ENCODE data around the gene RTN4RL1.
A peak's percentile ranks its signal among the peaks of the same experiment; 100 is the strongest.

RTN4RL1 gene

DNA sequence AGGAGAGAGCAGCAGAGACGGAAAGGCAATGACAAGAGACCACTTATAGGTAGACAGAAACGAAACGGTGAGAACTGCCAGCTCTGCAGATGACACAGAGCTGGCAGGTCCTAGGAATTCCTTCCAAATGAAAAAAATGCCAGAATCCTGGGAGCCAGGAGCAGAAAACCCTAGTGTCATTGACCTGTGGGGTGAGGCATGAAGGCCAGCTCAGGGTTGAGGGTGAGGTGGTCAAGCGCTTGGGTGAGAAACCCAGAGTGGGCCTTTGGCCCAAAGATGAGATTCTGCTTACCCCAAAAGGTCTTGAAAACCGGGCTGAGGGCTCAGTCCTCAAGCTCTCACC lies 39.0 kb upstream of the RTN4RL1 start:
- Histone ChIP-seq H3K27me3 (ENCODE audit: low read depth) (no peaks in the 10 kb centered on the region), H3K4me1 (no peaks in the 10 kb centered on the region), H3K4me3 (no peak overlapping the region), H3K9me3 (no peaks in the 10 kb centered on the region), H3K36me3 (replicated peaks) (peaks cover 24% of the 10 kb centered on the region)
- DNase-seq (ENCODE audit: low spot score in 2 of 2) = no peak
- in situ Hi-C loops (cut with MboI; ENCODE audit: low sequenced_read_pairs) = no loop called here

DNA sequence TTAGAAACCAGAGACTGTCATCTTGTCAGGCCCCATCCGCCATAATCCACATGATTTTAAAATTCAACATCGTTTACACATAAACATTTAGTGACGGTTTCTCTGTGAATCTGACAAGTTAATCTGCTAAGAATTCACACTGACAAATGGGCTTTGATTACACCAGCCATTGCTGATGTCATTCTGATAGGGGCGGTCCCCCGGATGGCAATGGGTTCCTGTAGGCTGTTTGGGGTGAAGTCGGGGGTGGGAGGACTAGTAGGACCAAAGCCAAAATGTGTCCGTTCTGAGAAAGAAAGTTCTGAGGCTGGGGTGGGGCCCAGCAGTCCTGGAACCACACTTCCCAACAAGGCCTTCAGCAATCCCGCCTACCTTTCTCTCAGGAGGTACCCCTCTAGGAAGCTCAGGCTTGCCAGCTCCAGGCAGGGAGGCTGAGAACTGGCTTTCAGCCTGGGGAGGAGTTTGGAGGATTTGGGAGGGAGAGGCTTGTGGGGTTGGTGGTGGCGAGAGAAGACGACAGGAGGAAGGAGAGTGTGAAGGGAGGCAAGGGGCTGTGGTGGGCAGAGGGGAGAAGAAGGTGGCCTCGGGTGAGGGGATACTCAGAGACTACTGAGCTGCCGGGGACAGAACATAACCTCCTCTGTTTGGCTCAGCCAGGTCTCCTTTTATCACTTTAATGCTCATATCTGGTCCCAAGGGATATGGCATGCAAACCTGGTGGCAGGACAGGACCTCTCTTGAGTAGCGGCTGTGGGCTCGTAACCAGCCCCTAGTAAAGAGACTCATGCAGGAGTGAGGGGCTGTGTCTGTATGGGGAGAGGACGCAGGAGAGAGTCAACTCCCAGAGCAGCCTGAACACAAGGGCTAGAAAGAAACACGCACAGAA lies 38.4 kb upstream of the RTN4RL1 start:
- H3K4me1 ChIP-seq = no peaks in the 10 kb centered on the region
- in situ Hi-C loops (cut with MboI; ENCODE audit: low sequenced_read_pairs) = no loop called here
- H3K4me3 ChIP-seq = no peak overlapping the region
- peaks cover 24% of the 10 kb centered on the region for H3K36me3 ChIP-seq (replicated peaks)
- DNase-seq (ENCODE audit: low spot score in 2 of 2) = no peak
- H3K27me3 ChIP-seq (ENCODE audit: low read depth) = no peaks in the 10 kb centered on the region
- no peaks in the 10 kb centered on the region for H3K9me3 ChIP-seq

DNA sequence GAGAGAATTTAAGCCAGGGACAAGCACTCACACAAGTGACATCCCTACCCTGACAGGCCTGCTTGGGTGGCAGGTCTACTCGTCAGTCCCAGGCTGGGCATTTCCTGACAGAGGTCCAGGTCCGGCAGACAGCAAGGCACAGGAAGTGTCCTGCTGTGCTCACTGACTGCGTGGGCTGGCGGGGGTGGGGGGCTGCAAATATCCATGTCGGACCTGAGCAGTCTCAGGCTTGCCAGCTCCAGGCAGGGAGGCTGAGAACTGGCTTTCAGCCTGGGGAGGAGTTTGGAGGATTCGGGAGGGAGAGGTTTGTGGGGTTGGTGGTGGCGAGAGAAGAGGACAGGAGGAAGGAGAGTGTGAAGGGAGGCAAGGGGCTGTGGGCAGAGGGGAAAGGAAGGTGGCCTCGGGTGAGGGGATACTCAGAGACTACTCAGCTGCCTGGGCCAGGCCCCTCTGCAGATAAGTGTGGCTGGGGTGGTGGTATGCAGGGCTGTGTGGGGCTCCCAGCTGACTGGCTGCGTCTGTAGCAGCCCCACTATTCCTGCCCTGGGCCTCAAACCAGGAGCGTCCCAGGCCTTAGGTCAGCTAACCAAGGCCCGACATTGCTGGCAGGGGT lies 37.5 kb upstream of the RTN4RL1 start:
- DNase-seq (ENCODE audit: low spot score in 2 of 2) = no peak
- in situ Hi-C loops (cut with MboI; ENCODE audit: low sequenced_read_pairs) = no loop called here
- Histone ChIP-seq H3K9me3 (no peaks in the 10 kb centered on the region), H3K4me1 (no peaks in the 10 kb centered on the region), H3K36me3 (replicated peaks) (peaks cover 27% of the 10 kb centered on the region), H3K27me3 (ENCODE audit: low read depth) (no peaks in the 10 kb centered on the region), H3K4me3 (no peak overlapping the region)

DNA sequence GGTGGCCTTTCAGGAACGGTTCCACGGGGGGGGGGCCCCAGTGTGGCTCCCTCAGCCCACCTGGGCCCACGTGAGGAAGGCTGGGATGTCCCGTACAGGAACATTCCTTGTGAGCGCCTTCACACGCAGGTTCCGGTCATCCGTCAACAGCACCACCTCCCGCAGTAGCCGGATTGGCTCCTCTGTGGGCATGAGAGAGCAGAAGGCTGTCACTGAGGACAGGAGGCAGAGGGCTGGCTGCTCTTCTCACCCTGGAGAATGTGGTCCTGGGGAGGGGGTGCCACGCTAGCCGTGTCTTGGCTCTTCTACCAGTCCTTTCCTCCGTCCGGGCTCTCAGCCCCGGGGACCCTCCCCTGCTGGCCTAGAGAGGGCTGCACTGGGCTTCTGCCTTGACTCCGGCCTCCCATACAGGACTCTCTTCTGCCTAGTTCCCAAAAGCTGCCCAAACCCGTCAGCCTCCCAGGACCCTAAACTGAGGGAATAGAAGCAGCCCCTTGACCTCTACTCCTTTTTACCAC lies 36.4 kb upstream of the RTN4RL1 start:
- peaks cover 27% of the 10 kb centered on the region for H3K36me3 ChIP-seq (replicated peaks)
- H3K9me3 ChIP-seq = no peaks in the 10 kb centered on the region
- no peaks in the 10 kb centered on the region for H3K4me1 ChIP-seq
- no peaks in the 10 kb centered on the region for H3K27me3 ChIP-seq (ENCODE audit: low read depth)
- no peak overlapping the region for H3K4me3 ChIP-seq
- in situ Hi-C loops (cut with MboI; ENCODE audit: low sequenced_read_pairs) = no loop called here
- DNase-seq (ENCODE audit: low spot score in 2 of 2) = no peak

DNA sequence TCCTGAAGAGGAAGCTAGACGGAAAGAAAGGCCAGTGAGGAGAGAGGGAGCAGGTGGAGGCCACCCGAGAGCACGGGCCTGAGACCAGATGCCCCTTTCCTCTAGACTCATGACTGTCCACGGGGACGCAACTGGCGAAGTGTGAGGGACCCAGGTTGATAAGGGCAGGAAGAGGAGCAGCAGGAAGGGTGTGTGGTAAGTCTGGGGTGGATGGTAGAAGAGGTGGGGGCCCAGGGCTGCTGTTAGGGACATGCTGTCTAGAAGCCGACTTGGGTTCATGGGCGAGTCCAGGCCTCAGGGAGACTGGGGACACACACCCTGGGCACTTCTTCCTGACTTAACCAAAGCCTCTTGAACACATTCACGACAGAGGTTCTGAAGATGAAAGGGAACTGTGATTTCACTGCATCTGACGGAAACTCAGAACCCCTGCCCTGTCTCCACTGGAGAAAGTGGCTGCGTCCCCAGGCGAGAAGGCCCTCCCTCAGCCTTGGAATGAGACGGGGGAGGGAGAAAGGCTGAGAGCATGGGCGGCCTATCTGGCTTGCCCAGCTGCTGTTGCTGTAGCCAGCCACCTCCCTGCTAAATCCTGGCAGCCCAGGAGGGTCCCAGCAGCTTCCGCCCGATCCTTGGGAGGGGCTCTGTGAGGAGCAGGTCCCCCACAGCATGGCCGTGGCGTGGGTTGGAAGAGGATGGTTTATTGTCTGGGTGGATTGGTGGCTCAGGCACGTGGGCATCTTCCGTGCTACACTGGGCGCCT lies 35.7 kb upstream of the RTN4RL1 start:
- no peaks in the 10 kb centered on the region for H3K9me3 ChIP-seq
- H3K36me3 ChIP-seq (replicated peaks) = peaks cover 23% of the 10 kb centered on the region
- no peaks in the 10 kb centered on the region for H3K4me1 ChIP-seq
- no peaks in the 10 kb centered on the region for H3K27me3 ChIP-seq (ENCODE audit: low read depth)
- H3K4me3 ChIP-seq = no peak overlapping the region
- in situ Hi-C loops (cut with MboI; ENCODE audit: low sequenced_read_pairs) = no loop called here
- DNase-seq (ENCODE audit: low spot score in 2 of 2) = no peak

DNA sequence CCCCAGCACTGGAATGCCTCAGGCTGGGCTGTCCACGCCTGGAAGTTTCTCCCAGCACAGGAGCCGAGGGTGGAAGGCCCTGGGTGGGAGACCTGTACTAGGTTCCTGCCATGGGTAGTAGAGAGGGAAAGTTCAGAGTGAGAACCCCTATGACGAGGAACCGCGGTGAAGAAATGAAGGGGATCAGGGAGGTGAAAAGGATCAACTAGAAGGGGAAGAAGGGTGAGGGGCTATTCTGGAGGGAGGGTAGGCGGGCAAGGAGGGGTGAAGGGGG lies 35.2 kb upstream of the RTN4RL1 start:
- in situ Hi-C loops (cut with MboI; ENCODE audit: low sequenced_read_pairs) = no loop called here
- Histone ChIP-seq H3K4me3 (no peak overlapping the region), H3K27me3 (ENCODE audit: low read depth) (no peaks in the 10 kb centered on the region), H3K9me3 (no peaks in the 10 kb centered on the region), H3K36me3 (replicated peaks) (peaks cover 20% of the 10 kb centered on the region), H3K4me1 (no peaks in the 10 kb centered on the region)
- no peak for DNase-seq (ENCODE audit: low spot score in 2 of 2)

DNA sequence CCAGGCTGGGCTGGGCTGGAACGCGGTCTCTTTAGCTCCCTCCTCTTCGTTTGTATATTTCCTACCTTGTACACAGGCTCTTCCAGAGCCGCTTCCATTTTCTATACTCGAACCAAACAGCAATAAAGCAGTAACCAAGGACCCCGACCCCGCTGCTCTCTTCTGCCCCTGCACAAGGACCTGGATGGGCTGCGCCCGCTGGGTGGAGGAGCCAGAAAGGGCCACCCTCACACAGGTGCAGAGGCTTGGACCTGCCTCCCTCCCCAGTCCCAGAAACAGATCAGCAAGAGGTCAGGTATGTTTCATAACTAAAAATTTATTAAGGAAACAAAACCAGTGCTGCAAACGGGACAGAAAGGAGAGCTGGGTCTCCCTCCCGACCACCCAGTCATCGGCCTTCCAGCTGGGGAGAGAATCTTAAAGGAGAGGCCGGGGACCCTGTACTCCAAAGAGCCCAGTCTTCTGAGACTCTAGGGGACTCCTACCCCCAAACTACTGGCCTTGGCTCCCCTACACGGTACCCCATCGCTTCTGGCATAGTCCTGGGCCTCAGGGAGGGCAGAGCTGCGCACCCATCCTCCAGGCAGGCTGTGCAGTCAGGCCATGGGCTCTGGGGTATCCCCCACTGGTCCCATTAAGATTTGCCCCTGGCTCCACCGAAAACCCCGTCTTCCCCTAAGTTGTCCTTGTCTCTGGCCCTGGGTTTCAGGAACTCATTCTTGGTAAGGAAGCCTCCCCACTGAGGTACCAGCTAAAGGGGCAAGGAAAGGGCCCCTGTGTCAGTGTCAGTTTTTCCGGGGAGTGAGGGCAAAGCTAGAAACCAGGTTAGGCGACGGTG lies 34.6 kb upstream of the RTN4RL1 start:
- in situ Hi-C loops (cut with MboI; ENCODE audit: low sequenced_read_pairs) = no loop called here
- no peaks in the 10 kb centered on the region for H3K9me3 ChIP-seq
- H3K27me3 ChIP-seq (ENCODE audit: low read depth) = no peaks in the 10 kb centered on the region
- H3K4me3 ChIP-seq = no peak overlapping the region
- peaks cover 14% of the 10 kb centered on the region; the same call in 1 of the 2 replicates for H3K36me3 ChIP-seq (replicated peaks)
- no peak for DNase-seq (ENCODE audit: low spot score in 2 of 2)
- H3K4me1 ChIP-seq = no peaks in the 10 kb centered on the region

DNA sequence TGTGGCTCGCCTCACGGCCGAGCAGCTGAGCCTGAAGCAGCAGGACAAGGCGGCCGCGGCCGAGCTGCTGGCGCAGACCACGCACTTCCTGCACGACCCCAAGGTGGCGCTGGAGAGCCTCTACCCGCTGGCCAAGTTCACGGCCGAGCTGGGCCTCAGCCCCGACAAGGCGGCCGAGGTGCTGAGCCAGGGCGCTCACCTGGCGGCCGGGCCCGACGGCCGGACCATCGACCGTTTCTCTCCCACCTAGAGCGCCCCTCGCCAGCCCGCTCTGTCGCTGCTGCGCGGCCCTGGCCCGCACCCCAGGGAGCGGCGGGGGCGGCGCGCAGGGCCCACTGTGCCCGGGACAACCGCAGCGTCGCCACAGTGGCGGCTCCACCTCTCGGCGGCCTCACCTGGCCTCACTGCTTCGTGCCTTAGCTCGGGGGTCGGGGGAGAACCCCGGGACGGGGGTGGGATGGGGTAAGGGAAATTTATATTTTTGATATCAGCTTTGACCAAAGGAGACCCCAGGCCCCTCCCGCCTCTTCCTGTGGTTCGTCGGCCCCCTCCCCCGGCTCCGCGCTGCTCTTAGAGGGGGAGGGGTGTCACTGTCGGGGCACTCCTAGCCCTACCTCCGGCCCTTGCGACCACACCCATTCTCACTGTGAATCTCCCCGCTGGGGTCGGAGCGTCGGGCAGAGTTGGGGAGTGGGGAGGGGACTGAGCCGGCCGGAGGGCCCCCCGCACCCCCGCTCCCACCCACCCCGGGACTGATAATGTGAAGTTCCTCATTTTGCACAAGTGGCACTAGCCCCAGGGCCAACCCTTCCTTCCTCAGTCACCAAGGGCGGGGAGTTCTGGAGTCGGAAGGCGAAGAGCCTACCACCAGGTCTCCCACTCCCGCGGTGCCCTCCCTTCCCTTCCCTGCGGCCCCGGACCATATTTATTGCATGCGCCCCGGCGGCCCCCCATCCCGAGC lies 33.7 kb upstream of the RTN4RL1 start:
- Histone ChIP-seq H3K36me3 (replicated peaks) (peaks cover 8% of the 10 kb centered on the region; the same call in 1 of the 2 replicates), H3K9me3 (no peaks in the 10 kb centered on the region), H3K4me3 (no peak overlapping the region), H3K27me3 (ENCODE audit: low read depth) (no peaks in the 10 kb centered on the region), H3K4me1 (no peaks in the 10 kb centered on the region)
- in situ Hi-C loops (cut with MboI; ENCODE audit: low sequenced_read_pairs) = no loop called here
- DNase-seq (ENCODE audit: low spot score in 2 of 2) = peak in 1 of 2 experiments; percentile 68

DNA sequence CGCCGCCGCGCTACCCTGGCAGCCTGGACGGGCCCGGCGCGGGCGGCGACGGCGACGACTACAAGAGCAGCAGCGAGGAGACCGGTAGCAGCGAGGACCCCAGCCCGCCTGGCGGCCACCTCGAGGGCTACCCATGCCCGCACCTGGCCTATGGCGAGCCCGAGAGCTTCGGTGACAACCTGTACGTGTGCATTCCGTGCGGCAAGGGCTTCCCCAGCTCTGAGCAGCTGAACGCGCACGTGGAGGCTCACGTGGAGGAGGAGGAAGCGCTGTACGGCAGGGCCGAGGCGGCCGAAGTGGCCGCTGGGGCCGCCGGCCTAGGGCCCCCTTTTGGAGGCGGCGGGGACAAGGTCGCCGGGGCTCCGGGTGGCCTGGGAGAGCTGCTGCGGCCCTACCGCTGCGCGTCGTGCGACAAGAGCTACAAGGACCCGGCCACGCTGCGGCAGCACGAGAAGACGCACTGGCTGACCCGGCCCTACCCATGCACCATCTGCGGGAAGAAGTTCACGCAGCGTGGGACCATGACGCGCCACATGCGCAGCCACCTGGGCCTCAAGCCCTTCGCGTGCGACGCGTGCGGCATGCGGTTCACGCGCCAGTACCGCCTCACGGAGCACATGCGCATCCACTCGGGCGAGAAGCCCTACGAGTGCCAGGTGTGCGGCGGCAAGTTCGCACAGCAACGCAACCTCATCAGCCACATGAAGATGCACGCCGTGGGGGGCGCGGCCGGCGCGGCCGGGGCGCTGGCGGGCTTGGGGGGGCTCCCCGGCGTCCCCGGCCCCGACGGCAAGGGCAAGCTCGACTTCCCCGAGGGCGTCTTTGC lies 32.8 kb upstream of the RTN4RL1 start:
- DNase-seq (ENCODE audit: low spot score in 2 of 2) = no peak
- H3K9me3 ChIP-seq = no peaks in the 10 kb centered on the region
- H3K36me3 ChIP-seq (replicated peaks) = 0 out of 2 replicates have a peak, but pooled peaks cover 3% of the 10 kb centered on the region
- no peak overlapping the region for H3K4me3 ChIP-seq
- peaks cover 3% of the 10 kb centered on the region; the same call in 1 of the 2 replicates for H3K27me3 ChIP-seq (ENCODE audit: low read depth)
- in situ Hi-C loops (cut with MboI; ENCODE audit: low sequenced_read_pairs) = no loop called here
- no peaks in the 10 kb centered on the region; the same call in 1 of the 2 replicates for H3K4me1 ChIP-seq

DNA sequence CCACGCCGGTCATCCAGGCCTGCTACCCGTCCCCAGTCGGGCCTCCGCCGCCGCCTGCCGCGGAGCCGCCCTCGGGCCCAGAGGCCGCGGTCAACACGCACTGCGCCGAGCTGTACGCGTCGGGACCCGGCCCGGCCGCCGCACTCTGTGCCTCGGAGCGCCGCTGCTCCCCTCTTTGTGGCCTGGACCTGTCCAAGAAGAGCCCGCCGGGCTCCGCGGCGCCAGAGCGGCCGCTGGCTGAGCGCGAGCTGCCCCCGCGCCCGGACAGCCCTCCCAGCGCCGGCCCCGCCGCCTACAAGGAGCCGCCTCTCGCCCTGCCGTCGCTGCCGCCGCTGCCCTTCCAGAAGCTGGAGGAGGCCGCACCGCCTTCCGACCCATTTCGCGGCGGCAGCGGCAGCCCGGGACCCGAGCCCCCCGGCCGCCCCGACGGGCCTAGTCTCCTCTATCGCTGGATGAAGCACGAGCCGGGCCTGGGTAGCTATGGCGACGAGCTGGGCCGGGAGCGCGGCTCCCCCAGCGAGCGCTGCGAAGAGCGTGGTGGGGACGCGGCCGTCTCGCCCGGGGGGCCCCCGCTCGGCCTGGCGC lies 32.1 kb upstream of the RTN4RL1 start:
- no peaks in the 10 kb centered on the region for H3K9me3 ChIP-seq
- H3K36me3 ChIP-seq (replicated peaks) = 0 out of 2 replicates have a peak, but pooled peaks cover 3% of the 10 kb centered on the region
- DNase-seq (ENCODE audit: low spot score in 2 of 2) = no peak
- H3K4me3 ChIP-seq = no peak overlapping the region
- in situ Hi-C loops (cut with MboI; ENCODE audit: low sequenced_read_pairs) = no loop called here
- H3K4me1 ChIP-seq = no peaks in the 10 kb centered on the region; the same call in 1 of the 2 replicates
- peaks cover 3% of the 10 kb centered on the region; the same call in 1 of the 2 replicates for H3K27me3 ChIP-seq (ENCODE audit: low read depth)

Data from HAP-1 (cell line).